Prostate gland (tissue), 2 donors: ENCODE results near the gene ZSCAN5A.

Source experiments
- CTCF ChIP-seq, 4 experiments: fragments of 200-600 bp in 2 of 4; fragments of 450-650 bp in 2 of 4; sonication (generic) in 2 of 4; IDR thresholded peaks; 1 replicate in 3 of 4; 2 replicates in 1 of 4; pipeline ENCODE4 v1.5.1; 2016 to 2019; ENCODE audit warnings: antibody characterized with exemption in 4 of 4, mild to moderate bottlenecking in 2 of 4, moderate library complexity in 2 of 4
- POLR2A ChIP-seq: fragments of 450-650 bp; IDR thresholded peaks from one replicate; pipeline ENCODE4 v1.6.1; 2016; ENCODE audit warnings: antibody characterized with exemption, mild to moderate bottlenecking
- POLR2AphosphoS5 ChIP-seq: sonication (generic); formaldehyde crosslinking; IDR thresholded peaks from one replicate; pipeline ENCODE4 v1.6.1; 2017; ENCODE audit warnings: antibody characterized with exemption

DNA sequence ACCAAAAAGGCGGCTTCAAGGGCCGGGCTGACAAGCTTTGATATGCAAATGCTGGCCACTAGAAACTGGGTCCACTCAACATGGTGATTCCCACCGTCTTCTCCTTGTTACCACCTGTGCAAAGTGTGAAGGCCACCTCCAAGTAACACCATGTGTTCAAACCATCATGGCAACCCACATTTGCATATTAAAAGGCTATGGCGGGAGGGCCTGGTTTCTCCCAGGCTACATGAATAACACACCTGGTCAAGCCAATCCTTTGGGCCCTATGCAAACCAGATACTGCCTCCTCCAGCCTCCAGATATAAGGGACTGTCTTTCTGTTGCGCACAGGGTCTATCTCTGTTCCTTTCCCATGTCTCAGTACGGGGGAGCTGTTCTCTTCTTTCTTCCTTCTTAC lies 36.6 kb upstream of the ZSCAN5A start:
- TF ChIP-seq POLR2AphosphoS5 (no peak), POLR2A (no peak), CTCF (IDR thresholded peaks at IDR 0.05) (no peak)
